ENCODE results near the gene RDH13.

Gene RDH13

GRCh38 chr19:55080968-55081769, 18.2 kb upstream of the RDH13 start:
- Histone ChIP-seq H3K4me3 (ENCODE audit: low read depth in 1 of 2, low read length in 2 of 2) (peak overlapping the region; percentile 50 to 62), H3K27me3 (ENCODE audit: low read depth, low read length) (peaks cover 46% of the 10 kb centered on the region), H3K27ac (ENCODE audit: low read length) (no peak overlapping the region), H3K9me3 (ENCODE audit: control insufficient read depth in 1 of 2, low read length in 2 of 2) (no peaks in the 10 kb centered on the region), H3K36me3 (ENCODE audit: control insufficient read depth in 1 of 2, insufficient read depth in 2 of 2, low read length in 2 of 2) (no peaks in the 10 kb centered on the region), H3K4me1 (ENCODE audit: control insufficient read depth in 1 of 2, insufficient read depth in 2 of 2, low read length in 2 of 2) (peaks cover 5 to 30% of the 10 kb centered on the region in 2 donors)

- H3K27ac ChIP-seq (ENCODE audit: low read length), result no peak overlapping the region
- peaks cover 46% of the 10 kb centered on the region for H3K27me3 ChIP-seq (ENCODE audit: low read depth, low read length)
Measured at GRCh38 chr19:55080121-55080967, 17.4 kb upstream of the RDH13 start.

GRCh38 chr19:55079400-55080038, 16.6 kb upstream of the RDH13 start:
- no peaks in the 10 kb centered on the region for H3K9me3 ChIP-seq (ENCODE audit: control insufficient read depth in 1 of 2, low read length in 2 of 2)
- peaks cover 41% of the 10 kb centered on the region for H3K27me3 ChIP-seq (ENCODE audit: low read depth, low read length)
- H3K4me3 ChIP-seq (ENCODE audit: low read depth in 1 of 2, low read length in 2 of 2), result no peak overlapping the region
- H3K4me1 ChIP-seq (ENCODE audit: control insufficient read depth in 1 of 2, insufficient read depth in 2 of 2, low read length in 2 of 2), result peaks cover 5 to 27% of the 10 kb centered on the region in 2 donors
- H3K27ac ChIP-seq (ENCODE audit: low read length), result no peak overlapping the region
- no peaks in the 10 kb centered on the region for H3K36me3 ChIP-seq (ENCODE audit: control insufficient read depth in 1 of 2, insufficient read depth in 2 of 2, low read length in 2 of 2)

More at GRCh38 chr19:55080121-55080967, 17.4 kb upstream of the RDH13 start:
- no peaks in the 10 kb centered on the region for H3K9me3 ChIP-seq (ENCODE audit: control insufficient read depth in 1 of 2, low read length in 2 of 2)
- peak overlapping the region; percentile 50 to 62 for H3K4me3 ChIP-seq (ENCODE audit: low read depth in 1 of 2, low read length in 2 of 2)
- H3K4me1 ChIP-seq (ENCODE audit: control insufficient read depth in 1 of 2, insufficient read depth in 2 of 2, low read length in 2 of 2), result peaks cover 5 to 27% of the 10 kb centered on the region in 2 donors
- no peaks in the 10 kb centered on the region for H3K36me3 ChIP-seq (ENCODE audit: control insufficient read depth in 1 of 2, insufficient read depth in 2 of 2, low read length in 2 of 2)

GRCh38 chr19:55078996-55079395, 16.0 kb upstream of the RDH13 start:
- Histone ChIP-seq H3K36me3 (ENCODE audit: control insufficient read depth in 1 of 2, insufficient read depth in 2 of 2, low read length in 2 of 2) (no peaks in the 10 kb centered on the region), H3K27me3 (ENCODE audit: low read depth, low read length) (peaks cover 35% of the 10 kb centered on the region), H3K4me3 (ENCODE audit: low read depth in 1 of 2, low read length in 2 of 2) (no peak overlapping the region), H3K4me1 (ENCODE audit: control insufficient read depth in 1 of 2, insufficient read depth in 2 of 2, low read length in 2 of 2) (peaks cover 5 to 27% of the 10 kb centered on the region in 2 donors), H3K27ac (ENCODE audit: low read length) (no peak overlapping the region), H3K9me3 (ENCODE audit: control insufficient read depth in 1 of 2, low read length in 2 of 2) (no peaks in the 10 kb centered on the region)

GRCh38 chr19:55077106-55077505, 14.2 kb upstream of the RDH13 start:
- Histone ChIP-seq H3K27me3 (ENCODE audit: low read depth, low read length) (peaks cover 20% of the 10 kb centered on the region), H3K9me3 (ENCODE audit: control insufficient read depth in 1 of 2, low read length in 2 of 2) (peaks cover 0 to 8% of the 10 kb centered on the region in 2 donors), H3K4me1 (ENCODE audit: control insufficient read depth in 1 of 2, insufficient read depth in 2 of 2, low read length in 2 of 2) (peaks cover 5 to 23% of the 10 kb centered on the region in 2 donors), H3K4me3 (ENCODE audit: low read depth in 1 of 2, low read length in 2 of 2) (no peak overlapping the region), H3K36me3 (ENCODE audit: control insufficient read depth in 1 of 2, insufficient read depth in 2 of 2, low read length in 2 of 2) (no peaks in the 10 kb centered on the region), H3K27ac (ENCODE audit: low read length) (no peak overlapping the region)

- Histone ChIP-seq H3K27ac (ENCODE audit: low read length) (no peak overlapping the region), H3K4me1 (ENCODE audit: control insufficient read depth in 1 of 2, insufficient read depth in 2 of 2, low read length in 2 of 2) (peaks cover 5 to 16% of the 10 kb centered on the region in 2 donors), H3K36me3 (ENCODE audit: control insufficient read depth in 1 of 2, insufficient read depth in 2 of 2, low read length in 2 of 2) (no peaks in the 10 kb centered on the region), H3K27me3 (ENCODE audit: low read depth, low read length) (peaks cover 17% of the 10 kb centered on the region), H3K9me3 (ENCODE audit: control insufficient read depth in 1 of 2, low read length in 2 of 2) (peaks cover 0 to 8% of the 10 kb centered on the region in 2 donors), H3K4me3 (ENCODE audit: low read depth in 1 of 2, low read length in 2 of 2) (no peak overlapping the region)
Measured at GRCh38 chr19:55076321-55076720, 13.4 kb upstream of the RDH13 start.

- Histone ChIP-seq H3K36me3 (ENCODE audit: control insufficient read depth in 1 of 2, insufficient read depth in 2 of 2, low read length in 2 of 2) (no peaks in the 10 kb centered on the region), H3K4me1 (ENCODE audit: control insufficient read depth in 1 of 2, insufficient read depth in 2 of 2, low read length in 2 of 2) (peaks cover 2 to 7% of the 10 kb centered on the region in 2 donors), H3K27me3 (ENCODE audit: low read depth, low read length) (peaks cover 13% of the 10 kb centered on the region), H3K9me3 (ENCODE audit: control insufficient read depth in 1 of 2, low read length in 2 of 2) (peaks cover 0 to 8% of the 10 kb centered on the region in 2 donors), H3K4me3 (ENCODE audit: low read depth in 1 of 2, low read length in 2 of 2) (no peak within 1 kb of the TSS), H3K27ac (ENCODE audit: low read length) (no peak within 1 kb of the TSS)
Measured at GRCh38 chr19:55075371-55075998, 12.5 kb upstream of the RDH13 start, which contains the start of gene EPS8L1. EPS8L1 (plus strand) TSS chr19:55075869; CDS start chr19:55076445, 576 bp downstream.

GRCh38 chr19:55071913-55072312, 9.0 kb upstream of the RDH13 start:
- Histone ChIP-seq H3K4me1 (ENCODE audit: control insufficient read depth in 1 of 2, insufficient read depth in 2 of 2, low read length in 2 of 2) (peaks cover 0 to 6% of the 10 kb centered on the region in 2 donors), H3K27me3 (ENCODE audit: low read depth, low read length) (peaks cover 13% of the 10 kb centered on the region), H3K4me3 (ENCODE audit: low read depth in 1 of 2, low read length in 2 of 2) (no peak overlapping the region), H3K9me3 (ENCODE audit: control insufficient read depth in 1 of 2, low read length in 2 of 2) (peaks cover 0 to 8% of the 10 kb centered on the region in 2 donors), H3K27ac (ENCODE audit: low read length) (no peak overlapping the region), H3K36me3 (ENCODE audit: control insufficient read depth in 1 of 2, insufficient read depth in 2 of 2, low read length in 2 of 2) (no peaks in the 10 kb centered on the region)

GRCh38 chr19:55071129-55071502, 8.2 kb upstream of the RDH13 start:
- Histone ChIP-seq H3K9me3 (ENCODE audit: control insufficient read depth in 1 of 2, low read length in 2 of 2) (peaks cover 0 to 8% of the 10 kb centered on the region in 2 donors), H3K36me3 (ENCODE audit: control insufficient read depth in 1 of 2, insufficient read depth in 2 of 2, low read length in 2 of 2) (no peaks in the 10 kb centered on the region), H3K4me1 (ENCODE audit: control insufficient read depth in 1 of 2, insufficient read depth in 2 of 2, low read length in 2 of 2) (peaks cover 0 to 6% of the 10 kb centered on the region in 2 donors), H3K27me3 (ENCODE audit: low read depth, low read length) (peaks cover 13% of the 10 kb centered on the region), H3K27ac (ENCODE audit: low read length) (no peak overlapping the region), H3K4me3 (ENCODE audit: low read depth in 1 of 2, low read length in 2 of 2) (no peak overlapping the region)

GRCh38 chr19:55070466-55071128, 7.6 kb upstream of the RDH13 start:
- H3K4me3 ChIP-seq (ENCODE audit: low read depth in 1 of 2, low read length in 2 of 2), result no peak overlapping the region
- no peaks in the 10 kb centered on the region for H3K36me3 ChIP-seq (ENCODE audit: control insufficient read depth in 1 of 2, insufficient read depth in 2 of 2, low read length in 2 of 2)
- H3K9me3 ChIP-seq (ENCODE audit: control insufficient read depth in 1 of 2, low read length in 2 of 2), result peaks cover 0 to 8% of the 10 kb centered on the region in 2 donors
- peaks cover 0 to 6% of the 10 kb centered on the region in 2 donors for H3K4me1 ChIP-seq (ENCODE audit: control insufficient read depth in 1 of 2, insufficient read depth in 2 of 2, low read length in 2 of 2)
- peaks cover 13% of the 10 kb centered on the region for H3K27me3 ChIP-seq (ENCODE audit: low read depth, low read length)
- H3K27ac ChIP-seq (ENCODE audit: low read length), result no peak overlapping the region
